Psoas muscle (tissue), 8 donors: Measurements from ENCODE around the gene ANO1. TPM values are rescaled to one million over a fixed set of nuclear protein-coding genes. Genes with fewer than 3 reads are reported as not detected.

Experiments used
- ATAC-seq, 4 donors: fragments of 200-7000 bp; cut with Tn5 transposase; one replicate each; pipeline ENCODE4 v1.9.1; 2020; ENCODE audit warnings: moderate library complexity in 3 of 4, mild to moderate bottlenecking in 2 of 4
- DNase-seq, 2 donors: peaks; one replicate each; pipeline ENCODE4 v3.0.0-alpha.2; 2020
- H3K27ac ChIP-seq: fragments of 200-600 bp; one replicate; pipeline ENCODE4 v1.8.0; 2022
- H3K27me3 ChIP-seq, 3 donors: fragments of 200-600 bp in 1 of 3; one replicate each; pipeline versions ENCODE4 v1.6.1 to v1.8.0; 2013 to 2022; ENCODE audit warnings: low read length in 2 of 3, mild to moderate bottlenecking in 2 of 3, moderate library complexity in 1 of 3; ENCODE audit not compliant: insufficient read depth in 3 of 3
- H3K36me3 ChIP-seq, 2 donors: fragments of 200-600 bp in 1 of 2; one replicate each; pipeline versions ENCODE4 v1.6.1 to v1.8.0; 2013 to 2022; ENCODE audit warnings: low read depth in 1 of 2, mild to moderate bottlenecking in 1 of 2, moderate library complexity in 1 of 2; ENCODE audit not compliant: insufficient read depth in 1 of 2
- H3K4me1 ChIP-seq: fragments of 200-600 bp; one replicate; pipeline ENCODE4 v1.8.0; 2022
- H3K4me3 ChIP-seq: fragments of 200-600 bp; one replicate; pipeline ENCODE4 v1.8.0; 2022; ENCODE audit warnings: mild to moderate bottlenecking
- H3K9me3 ChIP-seq: fragments of 200-600 bp; one replicate; pipeline ENCODE4 v1.8.0; 2022
- WGBS, 3 donors: extraction: QIAGEN DNeasy Blood & Tissue Kit; methylation state at CpG; one replicate each; pipeline versions ENCODE4 v1.1.6 to v1.1.7; 2013; 5-methylcytosine and 5-hydroxymethylcytosine counted together
- intact Hi-C, 2 donors: fragments of 100-400 bp; cut with DNase I; formaldehyde crosslinking; loops; one replicate each; pipeline versions ENCODE4 v1.11.0 to v1.14.2; 2022
- polyA plus RNA-seq, 3 donors: library from polyadenylated mRNA; stranded (reverse); fragments of 200-250 nt; gene quantifications; one replicate each; pipeline ENCODE4 v1.2.3, GENCODE V29; 2013
- total RNA-seq, 4 donors: library from RNA; stranded (reverse); fragmentation: NEBNext Ultra II Directional in 2 of 4; extraction: Animal tissue kit (Norgen Biotek cat#: 25700) in 2 of 4; gene quantifications; one replicate each; pipeline versions ENCODE4 v1.2.1 to v1.2.4, GENCODE V29; 2021 to 2023
- TF ChIP-seq, protein P1 (sequence below): fragments of 200-600 bp; IDR thresholded peaks from one replicate; pipeline ENCODE4 v1.8.0; 2022; ENCODE audit warnings: antibody characterized with exemption
- donor health status: healthy with polysubstance abuse.
- donor health status: DM: no; HTN: no; CAD: no; lungs with moderate emphysema.
- donor health status: Bipolar disorder and iron deficiency.
- donor health status: healthy.
- donor health status: DM: yes; HTN: yes; CAD: no.
- donor health status: DM: no; HTN: no; CAD: no.
- donor health status: DM: no; HTN: no; CAD: no.
- donor health status: DM: yes; HTN: yes; CAD: no.

The ANO1 gene
- total and polyA plus RNA-seq, 7 donors = 2.2 to 11.3 (median 8.7) TPM

DNA sequence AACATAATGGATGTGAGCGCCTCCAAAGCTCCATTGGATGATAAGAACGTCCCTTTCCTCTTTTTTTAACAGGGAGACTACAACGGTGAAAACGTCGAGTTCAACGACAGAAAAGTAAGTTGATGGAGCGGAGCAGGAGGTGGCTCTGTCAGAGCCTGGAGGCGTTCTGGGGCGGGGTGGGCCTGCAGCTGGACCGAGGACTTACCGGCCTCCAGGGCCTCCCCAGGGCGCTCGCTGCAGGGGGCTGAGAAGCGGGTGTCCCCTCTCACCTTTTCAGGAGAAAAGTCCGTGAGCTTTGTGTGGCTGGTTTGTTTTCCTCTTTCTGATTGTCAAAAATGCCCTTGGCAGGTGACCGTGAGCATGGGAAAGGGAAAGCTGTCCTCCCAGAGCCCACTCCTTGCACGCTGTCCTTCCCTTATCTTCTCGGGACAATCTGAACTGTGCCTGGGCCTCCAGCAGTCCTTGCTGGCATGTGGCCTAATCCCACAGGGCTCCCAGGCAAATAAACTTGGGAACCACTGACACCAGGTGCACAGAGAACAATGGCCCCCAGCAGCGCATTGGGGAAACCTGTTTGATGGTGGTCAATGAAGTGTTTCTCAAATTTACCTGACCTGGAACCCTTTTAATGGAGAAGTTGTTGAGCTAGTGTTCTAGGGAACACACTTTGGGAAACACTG is 38.4 kb downstream of the ANO1 start:
- WGBS, 3 donors = 88 to 94% (median 93%) methylated on average over 19 of the region's 19 CpGs
- no peaks in the 10 kb centered on the region for H3K9me3 ChIP-seq
- intact Hi-C loops = no loop called here
- TF ChIP-seq, protein P1, sequence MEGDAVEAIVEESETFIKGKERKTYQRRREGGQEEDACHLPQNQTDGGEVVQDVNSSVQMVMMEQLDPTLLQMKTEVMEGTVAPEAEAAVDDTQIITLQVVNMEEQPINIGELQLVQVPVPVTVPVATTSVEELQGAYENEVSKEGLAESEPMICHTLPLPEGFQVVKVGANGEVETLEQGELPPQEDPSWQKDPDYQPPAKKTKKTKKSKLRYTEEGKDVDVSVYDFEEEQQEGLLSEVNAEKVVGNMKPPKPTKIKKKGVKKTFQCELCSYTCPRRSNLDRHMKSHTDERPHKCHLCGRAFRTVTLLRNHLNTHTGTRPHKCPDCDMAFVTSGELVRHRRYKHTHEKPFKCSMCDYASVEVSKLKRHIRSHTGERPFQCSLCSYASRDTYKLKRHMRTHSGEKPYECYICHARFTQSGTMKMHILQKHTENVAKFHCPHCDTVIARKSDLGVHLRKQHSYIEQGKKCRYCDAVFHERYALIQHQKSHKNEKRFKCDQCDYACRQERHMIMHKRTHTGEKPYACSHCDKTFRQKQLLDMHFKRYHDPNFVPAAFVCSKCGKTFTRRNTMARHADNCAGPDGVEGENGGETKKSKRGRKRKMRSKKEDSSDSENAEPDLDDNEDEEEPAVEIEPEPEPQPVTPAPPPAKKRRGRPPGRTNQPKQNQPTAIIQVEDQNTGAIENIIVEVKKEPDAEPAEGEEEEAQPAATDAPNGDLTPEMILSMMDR = no peak
- H3K4me3 ChIP-seq = no peak overlapping the region
- DNase-seq = no peak
- ATAC-seq = no peak
- H3K27me3 ChIP-seq = no peaks in the 10 kb centered on the region
- peaks cover under 1% of the 10 kb centered on the region for H3K4me1 ChIP-seq
- H3K27ac ChIP-seq = no peak overlapping the region
- no peaks in the 10 kb centered on the region for H3K36me3 ChIP-seq

DNA sequence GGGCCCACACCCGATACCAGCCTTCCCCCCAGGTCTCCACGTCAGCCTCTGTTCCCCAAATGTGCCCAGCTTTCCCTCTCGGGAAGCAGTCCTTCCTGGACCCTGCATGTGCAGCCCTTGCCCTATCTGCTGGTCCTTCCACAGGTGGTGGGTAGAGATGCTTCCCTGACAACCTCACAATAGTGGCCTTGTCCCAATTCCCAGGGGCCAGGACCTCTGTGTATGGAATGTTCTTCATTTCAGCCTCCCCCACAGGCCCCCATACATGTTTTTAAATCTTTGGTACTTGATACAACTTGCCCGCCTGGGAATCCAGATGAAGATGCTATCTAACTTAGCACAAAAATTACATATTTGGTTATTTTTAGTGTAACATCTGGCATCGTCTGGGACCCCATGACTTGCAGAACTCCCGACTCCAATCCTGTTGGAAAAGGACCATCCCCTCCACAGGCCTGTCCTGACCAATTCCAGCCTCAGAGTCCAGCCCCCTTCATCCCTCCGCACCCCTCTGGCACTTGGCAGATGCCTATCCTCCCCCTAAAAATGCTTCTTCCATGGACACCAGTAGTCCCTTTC is 39.5 kb downstream of the ANO1 start:
- H3K36me3 ChIP-seq = no peaks in the 10 kb centered on the region
- no peaks in the 10 kb centered on the region for H3K27me3 ChIP-seq
- H3K9me3 ChIP-seq = no peaks in the 10 kb centered on the region
- H3K4me3 ChIP-seq = no peak overlapping the region
- ATAC-seq (no peak), DNase-seq (no peak)
- TF ChIP-seq, protein P1 = no peak
- intact Hi-C loops = no loop called here
- no peaks in the 10 kb centered on the region for H3K4me1 ChIP-seq
- 70 to 82% (median 76%) methylated on average over 7 of the region's 7 CpGs for WGBS, 3 donors
- H3K27ac ChIP-seq = no peak overlapping the region

DNA sequence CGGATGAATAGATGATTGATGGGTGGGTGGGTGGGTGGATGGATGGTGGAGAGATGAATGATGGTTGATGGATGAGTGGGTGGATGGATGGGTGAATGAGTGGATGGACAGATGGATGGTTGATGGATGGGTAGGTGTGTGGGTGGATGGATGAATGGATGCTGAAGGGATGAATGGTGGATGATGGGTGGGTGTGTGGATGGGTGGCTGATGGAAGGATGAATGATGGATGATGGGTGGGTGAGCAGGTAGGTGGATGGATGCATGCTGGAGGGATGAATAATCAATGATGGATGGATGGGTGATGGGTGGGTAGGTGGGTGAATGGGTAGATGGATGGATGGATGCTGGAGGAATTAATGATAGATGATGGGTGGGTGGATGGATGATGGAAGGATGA is 40.5 kb downstream of the ANO1 start:
- no peak overlapping the region for H3K4me3 ChIP-seq
- TF ChIP-seq, protein P1 = no peak
- ATAC-seq (no peak), DNase-seq (no peak)
- no peaks in the 10 kb centered on the region for H3K27me3 ChIP-seq
- H3K36me3 ChIP-seq = no peaks in the 10 kb centered on the region
- H3K4me1 ChIP-seq = no peaks in the 10 kb centered on the region
- no peaks in the 10 kb centered on the region for H3K9me3 ChIP-seq
- no peak overlapping the region for H3K27ac ChIP-seq
- intact Hi-C loops = no loop called here
- 93 to 100% (median 100%) methylated on average over 1 of the region's 1 CpG for WGBS, 3 donors

DNA sequence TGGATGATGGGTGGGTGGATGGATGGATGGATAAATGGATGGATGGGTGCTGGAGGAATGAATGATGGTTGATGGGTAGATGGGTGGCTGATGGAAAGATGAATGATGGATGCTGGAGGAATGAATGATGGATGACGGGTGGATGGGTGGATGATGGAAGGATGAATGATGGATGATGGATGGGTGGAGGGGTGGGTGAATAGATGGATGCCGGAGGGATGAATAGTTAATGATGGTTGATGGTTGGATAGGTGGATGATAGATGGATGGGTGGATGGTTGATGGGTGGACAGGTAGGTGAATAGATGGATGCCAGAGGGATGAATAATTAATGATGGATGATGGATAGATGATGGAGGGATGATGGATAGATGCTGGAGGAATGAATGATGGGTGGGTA is 41.4 kb downstream of the ANO1 start:
- H3K9me3 ChIP-seq = no peaks in the 10 kb centered on the region
- H3K27ac ChIP-seq = no peak overlapping the region
- no peaks in the 10 kb centered on the region for H3K4me1 ChIP-seq
- WGBS, 3 donors = 97 to 98% (median 97%) methylated on average over 2 of the region's 2 CpGs
- intact Hi-C loops = no loop called here
- no peak for DNase-seq
- H3K27me3 ChIP-seq = no peaks in the 10 kb centered on the region
- H3K4me3 ChIP-seq = no peak overlapping the region
- H3K36me3 ChIP-seq = no peaks in the 10 kb centered on the region
- no peak for ATAC-seq
- TF ChIP-seq, protein P1 = no peak

DNA sequence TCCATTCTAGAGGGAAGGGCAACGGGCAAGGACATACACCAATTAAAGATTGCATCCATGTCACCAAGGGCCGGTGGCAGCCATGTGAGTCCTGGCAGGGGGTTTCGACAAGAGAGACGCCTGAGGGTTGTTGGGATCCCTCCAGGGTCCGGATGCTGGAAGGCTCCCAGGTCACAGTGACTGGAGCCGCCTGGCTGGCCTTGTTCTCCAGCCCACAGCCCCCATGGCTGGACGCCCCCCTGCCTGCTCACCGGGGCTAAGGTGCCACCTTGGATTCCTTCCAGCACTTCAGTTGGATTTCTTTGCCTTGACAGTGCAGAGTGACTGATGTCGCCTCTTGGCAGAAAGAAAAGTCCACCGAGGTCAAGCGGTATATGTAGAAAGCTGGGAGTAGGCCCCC is 42.6 kb downstream of the ANO1 start:
- no peak overlapping the region for H3K4me3 ChIP-seq
- no peaks in the 10 kb centered on the region for H3K9me3 ChIP-seq
- ATAC-seq (no peak), DNase-seq (no peak)
- no peaks in the 10 kb centered on the region for H3K27me3 ChIP-seq
- WGBS, 3 donors = 62 to 70% (median 69%) methylated on average over 11 of the region's 11 CpGs
- intact Hi-C loops = no loop called here
- TF ChIP-seq, protein P1 = no peak
- no peaks in the 10 kb centered on the region for H3K4me1 ChIP-seq
- H3K27ac ChIP-seq = no peak overlapping the region
- no peaks in the 10 kb centered on the region for H3K36me3 ChIP-seq
